Measurements from ENCODE around the gene SLC25A15.

GRCh38 chr13:40789275-40790153 lies at the start of gene SLC25A15:
- TF ChIP-seq CTCF (tag by site-specific recombination; IDR thresholded peaks at IDR 0.05) (no peak), ZNF416 (tag by site-specific recombination; IDR thresholded peaks at IDR 0.05) (no peak)
